Cardiac septum (tissue), 1 donor: ENCODE results near the gene NCOA6. TPM values are rescaled to one million over a fixed set of nuclear protein-coding genes. Genes with fewer than 3 reads are reported as not detected.

ENCODE experiments used
- DNase-seq: peaks from one replicate; pipeline ENCODE4 v3.0.0-alpha.2; 2020; ENCODE audit warnings: low spot score
- intact Hi-C: fragments of 100-400 bp; cut with DNase I; formaldehyde crosslinking; loops from one replicate; pipeline ENCODE4 v1.14.0; 2022
- long read RNA-seq: library from polyadenylated mRNA; unstranded; transcript quantifications from one replicate; pipeline ENCODE4 v2.0.0, GENCODE V29; 2021
- total RNA-seq: library from RNA; stranded (reverse); fragmentation: NEBNext Ultra II Directional; extraction: Animal tissue kit (Norgen Biotek cat#: 25700); gene quantifications from one replicate; pipeline ENCODE4 v1.2.1, GENCODE V29; 2021
- donor health status: DM: no; HTN: no; CAD: no.

Gene NCOA6
- 18.5 TPM for total RNA-seq
- long read RNA-seq, partial matches to known transcripts: 10 of 17 reads
- long read RNA-seq, other reads (novel, unspliced or antisense): 7 of 17 reads

GRCh38 chr20:34825530-34826362 is at the start of gene NCOA6:
NCOA6 (minus strand) TSS chr20:34825651; CDS start chr20:34782355, 43,296 bp downstream.
- DNase-seq: peak; percentile 94
- intact Hi-C loops: loop anchor here (5.0 kb wide), 1 partner anchor 132 kb away; the partner anchor contains the start of genes GSS and MYH7B

- DNase-seq: no peak
- intact Hi-C loops: loop anchor here (5.0 kb wide), 1 partner anchor 133 kb away; no protein-coding TSS in a partner anchor
Observed at GRCh38 chr20:34874094-34874654, 48.7 kb upstream of the NCOA6 start.

GRCh38 chr20:34873583-34874093 is 48.2 kb upstream of the NCOA6 start:
- no peak for DNase-seq
- intact Hi-C loops: loop anchor here (2.0 to 5.0 kb wide), 2 partner anchors 134 to 219 kb away; partner anchors contain the start of gene TRPC4AP

- intact Hi-C loops: loop anchor here (2.0 to 5.0 kb wide), 2 partner anchors 135 to 220 kb away; partner anchors contain the start of gene TRPC4AP
- DNase-seq: peak; percentile 93
Observed at GRCh38 chr20:34872622-34873224, 47.3 kb upstream of the NCOA6 start, which contains the start of gene GGT7. GGT7 (minus strand) TSS chr20:34872856; CDS start chr20:34872815, 41 bp downstream.

GRCh38 chr20:34871966-34872621 is 46.6 kb upstream of the NCOA6 start:
- no peak for DNase-seq

GRCh38 chr20:34871320-34871926 is 46.0 kb upstream of the NCOA6 start:
- DNase-seq: no peak
- intact Hi-C loops: loop anchor here (5.0 kb wide), 1 partner anchor 136 kb away; no protein-coding TSS in a partner anchor

More at GRCh38 chr20:34871966-34872621, 46.6 kb upstream of the NCOA6 start:
- intact Hi-C loops: loop anchor here (2.0 to 5.0 kb wide), 2 partner anchors 135 to 221 kb away; partner anchors contain the start of gene TRPC4AP

- intact Hi-C loops: no loop called here
- no peak for DNase-seq
Observed at GRCh38 chr20:34864216-34864615, 38.8 kb upstream of the NCOA6 start.

- intact Hi-C loops: no loop called here
- DNase-seq: no peak
Observed at GRCh38 chr20:34863421-34863965, 38.0 kb upstream of the NCOA6 start.

- DNase-seq: no peak
- intact Hi-C loops: no loop called here
Observed at GRCh38 chr20:34862724-34863123, 37.3 kb upstream of the NCOA6 start.

GRCh38 chr20:34861386-34862084 is 36.1 kb upstream of the NCOA6 start:
- intact Hi-C loops: no loop called here
- DNase-seq: no peak

- intact Hi-C loops: no loop called here
- DNase-seq: no peak
Observed at GRCh38 chr20:34859826-34860545, 34.5 kb upstream of the NCOA6 start.

GRCh38 chr20:34859367-34859766 is 33.9 kb upstream of the NCOA6 start:
- no peak for DNase-seq
- intact Hi-C loops: no loop called here

GRCh38 chr20:34852298-34852697 is 26.8 kb upstream of the NCOA6 start:
- DNase-seq: no peak
- intact Hi-C loops: no loop called here

- DNase-seq: no peak
- intact Hi-C loops: no loop called here
Observed at GRCh38 chr20:34850969-34851368, 25.5 kb upstream of the NCOA6 start.

- intact Hi-C loops: no loop called here
- DNase-seq: no peak
Observed at GRCh38 chr20:34849778-34850177, 24.3 kb upstream of the NCOA6 start.

GRCh38 chr20:34848597-34848996 is 23.1 kb upstream of the NCOA6 start:
- no peak for DNase-seq
- intact Hi-C loops: no loop called here

GRCh38 chr20:34843421-34843820 is 18.0 kb upstream of the NCOA6 start:
- intact Hi-C loops: no loop called here

More at GRCh38 chr20:34843421-34843820, 18.0 kb upstream of the NCOA6 start:
- no peak for DNase-seq
